HCT116 (cell line): ENCODE data around the gene ETFA.

ENCODE experiments used
- CEBPB ChIP-seq: IDR thresholded peaks from 2 replicates; pipeline ENCODE4 v1.6.1; 2012; ENCODE audit warnings: low read depth
- CTCF ChIP-seq, 3 experiments: fragments of 200-600 bp in 1 of 3; sonication (generic) in 1 of 3; IDR thresholded peaks in 2 of 3; conservative IDR thresholded peaks in 1 of 3; 2 replicates each; pipeline ENCODE4 v1.5.1; 2012 to 2017; ENCODE audit warnings: low read depth in 2 of 3, low read length in 2 of 3, antibody characterized with exemption in 1 of 3, borderline replicate concordance in 1 of 3, control low read depth in 1 of 3, mild to moderate bottlenecking in 1 of 3, mixed read lengths in 1 of 3, mixed run types in 1 of 3, moderate library complexity in 1 of 3; ENCODE audit not compliant: insufficient read depth in 1 of 3
- ELF1 ChIP-seq: IDR thresholded peaks from 2 replicates; pipeline ENCODE4 v1.6.1; 2012; ENCODE audit warnings: low read depth, borderline replicate concordance
- EZH2 ChIP-seq: fragments of 200-600 bp; sonication (generic); IDR thresholded peaks from 2 replicates; pipeline ENCODE4 v1.6.1; 2017; ENCODE audit warnings: antibody characterized with exemption, mixed run types
- EZH2phosphoT487 ChIP-seq: fragments of 200-600 bp; IDR thresholded peaks from 2 replicates; pipeline ENCODE4 v1.6.1; 2018; ENCODE audit warnings: antibody characterized with exemption, borderline replicate concordance
- FOSL1 ChIP-seq: IDR thresholded peaks from 2 replicates; pipeline ENCODE4 v1.6.1; 2012; ENCODE audit warnings: low read depth
- POLR2A ChIP-seq: IDR thresholded peaks from 2 replicates; pipeline ENCODE4 v1.7.0; 2011; ENCODE audit warnings: borderline replicate concordance; ENCODE audit not compliant: insufficient read depth, insufficient read length; ENCODE audit errors: extremely low read depth
- POLR2AphosphoS5 ChIP-seq: IDR thresholded peaks from 2 replicates; pipeline ENCODE4 v1.6.1; 2011; ENCODE audit warnings: mild to moderate bottlenecking, low read depth, low read length, moderate library complexity
- RAD21 ChIP-seq: IDR thresholded peaks from 2 replicates; pipeline ENCODE4 v1.6.1; 2012; ENCODE audit warnings: low read depth, mild to moderate bottlenecking
- REST ChIP-seq: IDR thresholded peaks from 2 replicates; pipeline ENCODE4 v1.6.1; 2012; ENCODE audit warnings: low read depth
- SP1 ChIP-seq: IDR thresholded peaks from 2 replicates; pipeline ENCODE4 v1.6.1; 2012; ENCODE audit warnings: low read depth
- TCF7L2 ChIP-seq: IDR thresholded peaks from 2 replicates; pipeline ENCODE4 v1.7.0; 2011; ENCODE audit warnings: borderline replicate concordance, inconsistent platforms; ENCODE audit not compliant: insufficient read depth, insufficient read length; ENCODE audit errors: extremely low read depth
- YY1 ChIP-seq: IDR thresholded peaks from 2 replicates; pipeline ENCODE4 v1.6.1; 2011; ENCODE audit warnings: low read length, low read depth, moderate library complexity, mild to moderate bottlenecking; ENCODE audit not compliant: insufficient replicate concordance; ENCODE audit errors: extremely low read depth

- no peak for TF ChIP-seq TCF7L2
- TF ChIP-seq CTCF (IDR thresholded peaks at IDR 0.05 in 2 of 3, conservative IDR thresholded peaks at IDR 0.05 in 1 of 3; ENCODE audit: borderline replicate concordance in 1 of 3, insufficient read depth in 1 of 3, low read depth in 2 of 3, low read length in 2 of 3), result no peak
- no peak for TF ChIP-seq EZH2
- TF ChIP-seq CEBPB, result no peak
- TF ChIP-seq ELF1, result no peak
- TF ChIP-seq REST, result no peak
- no peak for TF ChIP-seq RAD21
- no peak for TF ChIP-seq SP1
- TF ChIP-seq POLR2AphosphoS5, result no peak
- TF ChIP-seq EZH2phosphoT487, result no peak
- no peak for TF ChIP-seq FOSL1
- no peak for TF ChIP-seq POLR2A
- no peak for TF ChIP-seq YY1
These were observed 12.8 kb upstream of the ETFA start for GRCh38 chr15:76324066-76324465.
